ENCODE results near the gene SGSM1.

Gene SGSM1

GRCh38 chr22:24805790-24806662, at the start of gene SGSM1:
TSS of gene SGSM1 (plus strand) at chr22:24806211. CDS start at chr22:24806326, 115 bp downstream.
- Histone ChIP-seq H3K36me3 (ENCODE audit: control insufficient read depth in 1 of 2, insufficient read depth in 2 of 2, low read length in 2 of 2) (no peaks in the 10 kb centered on the region), H3K27me3 (ENCODE audit: control insufficient read depth in 1 of 2, insufficient read depth in 2 of 2, low read length in 2 of 2) (peaks cover 0 to 6% of the 10 kb centered on the region in 2 donors), H3K4me3 (ENCODE audit: low read depth in 1 of 2, low read length in 2 of 2) (peak within 1 kb of the TSS; percentile 57 to 74), H3K9ac (ENCODE audit: low read depth in 1 of 2, low read length in 2 of 2) (peak within 1 kb of the TSS in 1 of 2 donors; percentile 57), H3K4me1 (ENCODE audit: control insufficient read depth in 1 of 2, insufficient read depth in 2 of 2, low read length in 2 of 2) (peaks cover 9 to 12% of the 10 kb centered on the region in 2 donors), H3K27ac (ENCODE audit: low read depth, low read length) (no peak within 1 kb of the TSS), H3K9me3 (ENCODE audit: control insufficient read depth in 1 of 2, low read length in 2 of 2) (no peaks in the 10 kb centered on the region)

- Histone ChIP-seq H3K4me1 (ENCODE audit: control insufficient read depth in 1 of 2, insufficient read depth in 2 of 2, low read length in 2 of 2) (no peaks in the 10 kb centered on the region), H3K9ac (ENCODE audit: low read depth in 1 of 2, low read length in 2 of 2) (no peak overlapping the region), H3K4me3 (ENCODE audit: low read depth in 1 of 2, low read length in 2 of 2) (no peak overlapping the region), H3K9me3 (ENCODE audit: control insufficient read depth in 1 of 2, low read length in 2 of 2) (no peaks in the 10 kb centered on the region), H3K36me3 (ENCODE audit: control insufficient read depth in 1 of 2, insufficient read depth in 2 of 2, low read length in 2 of 2) (no peaks in the 10 kb centered on the region), H3K27ac (ENCODE audit: low read depth, low read length) (no peak overlapping the region), H3K27me3 (ENCODE audit: control insufficient read depth in 1 of 2, insufficient read depth in 2 of 2, low read length in 2 of 2) (peaks cover 0 to 2% of the 10 kb centered on the region in 2 donors)
Observed at GRCh38 chr22:24758164-24758799, 47.7 kb upstream of the SGSM1 start.

DNA sequence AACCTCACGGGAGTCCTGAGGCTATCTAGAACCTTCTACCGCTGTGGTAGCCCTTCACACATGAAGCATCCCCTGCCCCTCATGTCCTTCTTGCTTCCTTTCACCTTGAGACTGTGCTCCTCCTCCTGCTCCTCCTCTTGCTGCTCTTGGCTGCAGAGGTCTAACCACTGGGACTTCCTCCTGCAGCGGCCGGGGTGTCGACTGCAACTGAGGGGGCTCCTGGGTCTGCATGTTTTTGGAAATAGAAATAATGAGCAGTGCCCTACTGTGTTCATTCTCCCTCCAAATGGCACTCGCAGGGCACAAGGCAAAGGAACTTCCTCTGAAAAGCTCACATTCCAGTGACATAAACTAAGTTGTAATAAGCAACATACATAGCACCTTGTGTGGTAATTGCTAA, 46.2 kb upstream of the SGSM1 start:
- Histone ChIP-seq H3K9me3 (ENCODE audit: control insufficient read depth in 1 of 2, low read length in 2 of 2) (no peaks in the 10 kb centered on the region), H3K4me3 (ENCODE audit: low read depth in 1 of 2, low read length in 2 of 2) (no peak overlapping the region), H3K4me1 (ENCODE audit: control insufficient read depth in 1 of 2, insufficient read depth in 2 of 2, low read length in 2 of 2) (no peaks in the 10 kb centered on the region), H3K36me3 (ENCODE audit: control insufficient read depth in 1 of 2, insufficient read depth in 2 of 2, low read length in 2 of 2) (no peaks in the 10 kb centered on the region), H3K9ac (ENCODE audit: low read depth in 1 of 2, low read length in 2 of 2) (no peak overlapping the region), H3K27ac (ENCODE audit: low read depth, low read length) (no peak overlapping the region), H3K27me3 (ENCODE audit: control insufficient read depth in 1 of 2, insufficient read depth in 2 of 2, low read length in 2 of 2) (peaks cover 0 to 2% of the 10 kb centered on the region in 2 donors)

- no peaks in the 10 kb centered on the region for H3K9me3 ChIP-seq (ENCODE audit: control insufficient read depth in 1 of 2, low read length in 2 of 2)
- no peaks in the 10 kb centered on the region for H3K4me1 ChIP-seq (ENCODE audit: control insufficient read depth in 1 of 2, insufficient read depth in 2 of 2, low read length in 2 of 2)
- H3K27me3 ChIP-seq (ENCODE audit: control insufficient read depth in 1 of 2, insufficient read depth in 2 of 2, low read length in 2 of 2): peaks cover 0 to 2% of the 10 kb centered on the region in 2 donors
- no peak overlapping the region for H3K4me3 ChIP-seq (ENCODE audit: low read depth in 1 of 2, low read length in 2 of 2)
- H3K9ac ChIP-seq (ENCODE audit: low read depth in 1 of 2, low read length in 2 of 2): no peak overlapping the region
- no peak overlapping the region for H3K27ac ChIP-seq (ENCODE audit: low read depth, low read length)
- H3K36me3 ChIP-seq (ENCODE audit: control insufficient read depth in 1 of 2, insufficient read depth in 2 of 2, low read length in 2 of 2): no peaks in the 10 kb centered on the region
Observed at GRCh38 chr22:24760708-24761306, 45.2 kb upstream of the SGSM1 start.

GRCh38 chr22:24761888-24762675, 43.9 kb upstream of the SGSM1 start:
- H3K4me3 ChIP-seq (ENCODE audit: low read depth in 1 of 2, low read length in 2 of 2): no peak overlapping the region

GRCh38 chr22:24763872-24764485, 42.0 kb upstream of the SGSM1 start:
- peaks cover 0 to 2% of the 10 kb centered on the region in 2 donors for H3K27me3 ChIP-seq (ENCODE audit: control insufficient read depth in 1 of 2, insufficient read depth in 2 of 2, low read length in 2 of 2)
- H3K27ac ChIP-seq (ENCODE audit: low read depth, low read length): no peak overlapping the region
- H3K9ac ChIP-seq (ENCODE audit: low read depth in 1 of 2, low read length in 2 of 2): no peak overlapping the region
- no peak overlapping the region for H3K4me3 ChIP-seq (ENCODE audit: low read depth in 1 of 2, low read length in 2 of 2)
- no peaks in the 10 kb centered on the region for H3K4me1 ChIP-seq (ENCODE audit: control insufficient read depth in 1 of 2, insufficient read depth in 2 of 2, low read length in 2 of 2)
- H3K9me3 ChIP-seq (ENCODE audit: control insufficient read depth in 1 of 2, low read length in 2 of 2): no peaks in the 10 kb centered on the region
- no peaks in the 10 kb centered on the region for H3K36me3 ChIP-seq (ENCODE audit: control insufficient read depth in 1 of 2, insufficient read depth in 2 of 2, low read length in 2 of 2)

More at GRCh38 chr22:24761888-24762675, 43.9 kb upstream of the SGSM1 start:
- no peak overlapping the region for H3K9ac ChIP-seq (ENCODE audit: low read depth in 1 of 2, low read length in 2 of 2)
- H3K27me3 ChIP-seq (ENCODE audit: control insufficient read depth in 1 of 2, insufficient read depth in 2 of 2, low read length in 2 of 2): peaks cover 0 to 2% of the 10 kb centered on the region in 2 donors
- H3K4me1 ChIP-seq (ENCODE audit: control insufficient read depth in 1 of 2, insufficient read depth in 2 of 2, low read length in 2 of 2): no peaks in the 10 kb centered on the region
- no peaks in the 10 kb centered on the region for H3K9me3 ChIP-seq (ENCODE audit: control insufficient read depth in 1 of 2, low read length in 2 of 2)
- H3K36me3 ChIP-seq (ENCODE audit: control insufficient read depth in 1 of 2, insufficient read depth in 2 of 2, low read length in 2 of 2): no peaks in the 10 kb centered on the region
- no peak overlapping the region for H3K27ac ChIP-seq (ENCODE audit: low read depth, low read length)

DNA sequence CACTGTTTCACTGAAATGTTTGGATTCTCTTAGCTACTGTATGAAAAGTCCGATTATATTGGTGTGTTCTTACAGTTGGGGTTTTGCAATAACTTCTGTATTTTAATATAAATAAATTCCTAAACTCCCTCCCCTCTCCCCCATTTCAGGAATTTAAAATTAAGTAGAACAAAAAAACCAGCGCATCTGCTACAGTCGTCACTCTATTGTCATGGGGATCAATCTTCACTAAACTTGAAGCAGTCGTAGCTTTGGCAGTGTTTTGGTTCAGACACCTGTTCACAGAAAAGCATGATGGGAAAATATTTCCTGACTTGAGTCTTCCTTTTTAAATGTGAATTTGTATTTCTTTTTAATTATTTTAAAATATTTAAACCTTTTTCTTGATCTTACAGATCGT, 40.8 kb upstream of the SGSM1 start:
- Histone ChIP-seq H3K4me3 (ENCODE audit: low read depth in 1 of 2, low read length in 2 of 2) (no peak overlapping the region), H3K27ac (ENCODE audit: low read depth, low read length) (no peak overlapping the region), H3K9me3 (ENCODE audit: control insufficient read depth in 1 of 2, low read length in 2 of 2) (no peaks in the 10 kb centered on the region), H3K27me3 (ENCODE audit: control insufficient read depth in 1 of 2, insufficient read depth in 2 of 2, low read length in 2 of 2) (no peaks in the 10 kb centered on the region), H3K36me3 (ENCODE audit: control insufficient read depth in 1 of 2, insufficient read depth in 2 of 2, low read length in 2 of 2) (no peaks in the 10 kb centered on the region), H3K4me1 (ENCODE audit: control insufficient read depth in 1 of 2, insufficient read depth in 2 of 2, low read length in 2 of 2) (no peaks in the 10 kb centered on the region), H3K9ac (ENCODE audit: low read depth in 1 of 2, low read length in 2 of 2) (no peak overlapping the region)

- Histone ChIP-seq H3K4me1 (ENCODE audit: control insufficient read depth in 1 of 2, insufficient read depth in 2 of 2, low read length in 2 of 2) (no peaks in the 10 kb centered on the region), H3K4me3 (ENCODE audit: low read depth in 1 of 2, low read length in 2 of 2) (no peak overlapping the region), H3K9me3 (ENCODE audit: control insufficient read depth in 1 of 2, low read length in 2 of 2) (no peaks in the 10 kb centered on the region), H3K9ac (ENCODE audit: low read depth in 1 of 2, low read length in 2 of 2) (no peak overlapping the region), H3K27me3 (ENCODE audit: control insufficient read depth in 1 of 2, insufficient read depth in 2 of 2, low read length in 2 of 2) (peaks cover 0 to 4% of the 10 kb centered on the region in 2 donors), H3K27ac (ENCODE audit: low read depth, low read length) (no peak overlapping the region), H3K36me3 (ENCODE audit: control insufficient read depth in 1 of 2, insufficient read depth in 2 of 2, low read length in 2 of 2) (no peaks in the 10 kb centered on the region)
Observed at GRCh38 chr22:24768537-24769374, 37.3 kb upstream of the SGSM1 start.
